Esophagus squamous epithelium (tissue), 4 donors: Measurements from ENCODE around the gene FIP1L1.

Experiments
- CTCF ChIP-seq, 6 experiments: fragments of 450-650 bp in 4 of 6; fragments of 200-600 bp in 2 of 6; sonication (generic) in 2 of 6; IDR thresholded peaks; one replicate each; pipeline ENCODE4 v1.5.1; 2016 to 2019; ENCODE audit warnings: antibody characterized with exemption in 6 of 6, mild to moderate bottlenecking in 4 of 6, moderate library complexity in 4 of 6
- POLR2A ChIP-seq, 4 donors: fragments of 450-650 bp; IDR thresholded peaks; one replicate each; pipeline ENCODE4 v1.6.1; 2017; ENCODE audit warnings: antibody characterized with exemption in 4 of 4, mild to moderate bottlenecking in 4 of 4, moderate library complexity in 3 of 4

GRCh38 chr4:53459548-53459947 is 82.1 kb downstream of the FIP1L1 start:
- TF ChIP-seq POLR2A (IDR thresholded peaks at IDR 0.05) (no peak), CTCF (IDR thresholded peaks at IDR 0.05) (no peak)
